ENCODE measurements around the gene MRPL10.

Gene MRPL10

DNA sequence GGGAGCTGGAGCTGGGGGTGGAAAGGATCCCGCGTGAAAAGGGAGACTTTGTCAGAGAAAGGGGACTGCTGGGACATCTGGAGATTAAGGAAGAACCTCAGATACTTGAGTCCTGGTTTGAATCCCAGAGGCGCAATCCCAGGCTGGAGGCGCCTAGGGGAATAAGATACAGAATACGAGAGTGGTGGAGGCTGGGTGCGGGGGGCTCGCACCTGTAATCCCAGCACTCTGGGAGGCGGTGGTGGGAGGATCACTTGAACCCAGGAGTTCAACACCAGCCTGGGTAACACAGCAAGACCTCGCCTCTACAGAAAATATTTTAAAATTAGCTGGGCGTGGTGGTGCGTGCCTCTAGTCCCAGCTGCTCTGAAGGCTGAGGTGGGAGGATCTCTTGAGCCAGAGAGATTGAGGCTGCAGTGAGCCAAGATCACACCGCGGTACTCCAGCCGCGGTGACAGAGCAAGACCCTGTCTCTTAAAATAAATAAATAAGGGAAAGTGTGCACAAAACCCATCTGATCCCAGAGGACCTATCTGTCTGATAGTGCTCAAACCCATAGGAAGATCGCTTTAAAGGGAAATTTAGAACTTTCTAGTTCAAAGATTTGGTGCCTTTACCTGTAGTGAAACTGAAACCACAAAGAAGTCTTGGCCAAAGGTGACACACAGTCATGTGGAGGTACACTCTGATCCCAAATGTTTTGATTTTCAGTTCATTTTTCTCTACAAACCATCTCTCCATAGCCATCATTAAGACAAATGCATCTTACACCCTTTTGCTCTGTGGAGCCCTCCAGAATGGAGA is 10.3 kb upstream of the MRPL10 start:
- DNase-seq (ENCODE audit: low read depth in 1 of 2, low spot score in 1 of 2), result no peak
- no peak for TF ChIP-seq JUND (IDR thresholded peaks at IDR 0.05; ENCODE audit: low read depth)
- in situ Hi-C loops (cut with HindIII; ENCODE audit: low pct_unique_long_range_greater_than_20kb, low sequenced_read_pairs), result no loop called here

DNA sequence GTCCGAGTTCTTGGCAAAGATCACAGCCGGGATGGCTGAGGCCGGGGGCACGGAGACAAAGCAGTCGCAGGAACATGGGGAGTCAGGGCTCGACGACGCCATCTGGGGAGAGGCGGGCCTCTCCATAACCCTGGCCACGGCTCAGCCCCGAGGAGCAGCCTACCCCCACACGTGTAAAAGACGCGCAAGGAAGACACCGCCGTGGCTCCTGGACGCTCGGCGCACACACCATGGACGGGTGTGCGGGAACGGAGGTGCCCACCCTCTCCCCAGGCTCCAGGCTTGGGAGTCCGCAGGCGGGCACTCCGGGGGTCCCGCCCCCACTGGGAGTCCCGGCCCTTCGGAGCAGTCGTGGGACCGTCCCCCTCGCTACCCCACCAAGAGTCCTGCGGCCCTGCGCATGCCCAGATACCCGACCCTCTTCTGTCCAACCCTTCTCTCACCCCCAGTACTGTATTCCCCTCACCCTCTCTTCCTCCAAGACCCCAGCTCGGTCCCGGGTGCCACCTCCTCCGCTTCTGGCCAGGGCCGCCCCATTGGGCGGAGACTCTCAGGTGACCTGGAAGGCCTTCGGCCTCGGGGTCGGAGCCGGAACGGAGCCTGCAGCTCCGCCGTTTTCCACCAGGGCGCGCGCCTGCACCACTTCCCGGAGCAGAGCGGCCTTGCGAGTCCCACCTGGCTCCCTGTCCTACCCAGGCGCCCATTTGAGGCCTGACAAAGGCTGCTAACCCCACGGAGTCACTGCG is 9.6 kb upstream of the MRPL10 start, which contains the start of gene SCRN2:
Gene SCRN2, minus strand, starts transcription at position 532 of the 746 bp plus-strand sequence. Its CDS starts 430 bp downstream, at position 102.
- in situ Hi-C loops (cut with HindIII; ENCODE audit: low pct_unique_long_range_greater_than_20kb, low sequenced_read_pairs), result no loop called here
- no peak for TF ChIP-seq JUND (IDR thresholded peaks at IDR 0.05; ENCODE audit: low read depth)
- DNase-seq (ENCODE audit: low read depth in 1 of 2, low spot score in 1 of 2), result peak; percentile 91 to 92

DNA sequence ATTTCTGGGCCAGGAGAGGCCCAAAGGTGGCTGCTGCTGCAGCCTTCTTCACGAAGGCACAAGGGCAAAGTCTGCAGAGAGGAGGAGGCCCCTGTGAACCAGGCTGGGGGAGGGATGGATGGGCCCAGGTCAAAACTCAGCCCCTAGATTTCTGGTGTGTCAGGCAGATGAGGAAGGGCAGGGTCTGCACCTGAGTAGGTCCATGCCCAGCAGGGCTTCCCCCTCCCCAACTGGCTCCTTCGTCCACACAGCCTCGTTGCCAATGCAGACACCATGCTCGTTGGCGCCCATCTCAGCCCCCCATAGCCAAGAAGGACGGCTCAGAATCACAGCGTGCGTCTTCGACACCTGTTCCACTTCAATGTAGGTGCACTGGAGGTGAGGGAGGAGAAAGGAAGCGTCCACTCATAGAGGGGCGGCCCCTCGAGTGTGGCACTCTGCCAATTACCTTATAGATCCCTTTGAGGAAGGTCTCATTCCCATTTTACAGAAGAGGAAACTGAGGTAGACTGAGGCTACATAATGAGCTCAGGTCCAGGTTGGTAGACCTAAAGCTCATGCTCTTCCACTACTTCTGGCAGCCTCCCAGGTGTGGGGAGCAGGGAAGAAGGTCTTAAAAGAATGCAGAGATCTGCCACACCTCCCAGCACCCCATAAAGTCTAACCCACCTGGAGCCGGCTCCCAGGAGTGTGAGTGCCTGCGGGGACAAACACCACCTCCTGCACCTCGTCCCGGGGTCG is 8.8 kb upstream of the MRPL10 start:
- no peak for TF ChIP-seq JUND (IDR thresholded peaks at IDR 0.05; ENCODE audit: low read depth)
- in situ Hi-C loops (cut with HindIII; ENCODE audit: low pct_unique_long_range_greater_than_20kb, low sequenced_read_pairs), result no loop called here
- DNase-seq (ENCODE audit: low read depth in 1 of 2, low spot score in 1 of 2), result peak in 1 of 2 experiments; percentile 27

DNA sequence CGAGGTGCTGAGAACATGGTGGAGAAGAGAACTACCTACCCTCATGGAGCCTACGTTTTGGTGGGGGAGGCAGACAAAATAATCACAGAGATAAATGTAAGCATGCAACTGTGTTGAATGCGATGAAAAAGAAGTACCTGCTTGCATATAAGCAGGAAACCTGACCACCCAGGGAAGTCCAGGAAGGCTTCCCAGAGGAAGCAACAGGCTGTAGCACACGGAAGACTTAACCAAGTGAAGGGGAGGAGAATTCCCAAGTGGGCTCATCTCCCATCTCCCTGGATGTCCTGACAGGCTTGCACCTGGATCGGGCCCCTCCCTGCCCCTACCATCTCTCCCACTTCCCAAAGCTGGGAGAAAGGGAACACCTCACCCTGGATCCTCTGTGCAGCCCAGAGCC is 7.7 kb upstream of the MRPL10 start:
- no peak for TF ChIP-seq JUND (IDR thresholded peaks at IDR 0.05; ENCODE audit: low read depth)
- in situ Hi-C loops (cut with HindIII; ENCODE audit: low pct_unique_long_range_greater_than_20kb, low sequenced_read_pairs), result no loop called here
- DNase-seq (ENCODE audit: low read depth in 1 of 2, low spot score in 1 of 2), result no peak

DNA sequence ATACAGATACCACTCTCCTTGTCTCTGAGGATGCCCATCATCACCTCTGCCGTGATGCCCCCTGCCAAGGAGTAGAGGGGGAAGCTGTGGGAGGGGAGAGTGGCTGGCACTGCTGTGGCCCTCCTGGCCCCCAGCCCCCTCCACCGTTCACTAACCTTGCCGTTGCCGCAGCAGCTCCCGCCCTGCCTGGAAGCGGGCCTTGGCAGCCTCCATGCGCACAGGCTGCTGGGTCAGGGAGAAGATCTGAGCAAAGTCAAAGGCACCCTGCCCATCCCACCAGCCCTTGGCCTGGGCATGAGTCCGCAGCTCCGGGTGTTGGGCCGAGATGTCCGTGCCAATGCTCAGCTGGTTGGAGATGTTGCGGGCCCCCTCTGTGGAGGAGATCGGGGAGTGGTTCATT is 7.3 kb upstream of the MRPL10 start:
- TF ChIP-seq JUND (IDR thresholded peaks at IDR 0.05; ENCODE audit: low read depth), result no peak
- in situ Hi-C loops (cut with HindIII; ENCODE audit: low pct_unique_long_range_greater_than_20kb, low sequenced_read_pairs), result no loop called here
- no peak for DNase-seq (ENCODE audit: low read depth in 1 of 2, low spot score in 1 of 2)

DNA sequence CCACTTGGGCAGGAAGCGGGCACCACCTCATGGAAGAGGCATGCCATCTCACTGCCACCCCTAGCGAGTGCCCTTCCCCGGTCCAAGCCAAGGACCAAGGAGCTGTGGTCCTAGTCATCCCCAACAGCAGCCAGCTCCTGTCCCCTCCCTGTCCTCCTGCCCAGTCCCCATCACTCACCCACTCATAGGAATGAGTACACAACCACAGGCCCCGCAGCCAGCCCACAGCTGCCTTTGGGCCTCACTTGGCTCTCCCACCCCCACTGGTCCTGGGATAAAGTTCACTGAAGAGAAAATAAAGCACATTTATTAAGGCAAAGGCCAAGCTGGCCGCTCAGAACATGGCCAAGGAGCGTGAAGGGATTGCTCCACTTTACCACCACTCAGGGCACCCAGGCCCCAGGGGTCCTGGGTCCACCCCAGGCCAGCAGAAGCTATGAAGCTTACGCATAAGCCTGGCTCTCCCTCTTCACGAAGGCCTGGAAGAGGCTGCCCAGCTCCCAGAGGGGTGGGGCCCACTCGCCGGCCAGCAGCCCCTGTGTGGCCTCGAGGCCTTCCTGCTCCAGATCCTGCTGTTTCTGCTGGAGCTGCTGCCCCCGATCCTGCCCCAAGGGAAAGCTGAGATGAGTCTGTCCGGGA is 6.2 kb upstream of the MRPL10 start:
- no peak for TF ChIP-seq JUND (IDR thresholded peaks at IDR 0.05; ENCODE audit: low read depth)
- in situ Hi-C loops (cut with HindIII; ENCODE audit: low pct_unique_long_range_greater_than_20kb, low sequenced_read_pairs), result no loop called here
- DNase-seq (ENCODE audit: low read depth in 1 of 2, low spot score in 1 of 2), result no peak

DNA sequence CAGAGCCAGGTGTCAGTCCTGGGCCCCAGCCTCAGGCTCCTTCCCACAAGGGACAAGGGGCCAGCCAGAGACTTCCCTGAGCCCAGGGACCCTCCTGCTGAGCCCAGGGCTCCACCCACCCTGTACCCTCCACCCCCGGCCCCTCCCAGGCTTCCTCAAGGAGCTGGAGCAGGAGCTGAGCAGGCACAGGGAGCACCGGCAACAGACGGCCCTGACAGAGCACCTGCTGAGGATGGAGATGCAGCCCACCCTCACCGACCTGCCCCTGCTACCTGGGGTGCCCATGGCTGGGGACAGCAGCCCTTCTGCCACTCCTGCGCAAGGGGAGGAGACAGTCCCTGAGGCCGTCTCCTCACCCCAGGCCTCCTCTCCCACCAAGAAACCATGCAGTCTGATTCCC is 5.3 kb upstream of the MRPL10 start:
- in situ Hi-C loops (cut with HindIII; ENCODE audit: low pct_unique_long_range_greater_than_20kb, low sequenced_read_pairs), result no loop called here
- no peak for TF ChIP-seq JUND (IDR thresholded peaks at IDR 0.05; ENCODE audit: low read depth)
- DNase-seq (ENCODE audit: low read depth in 1 of 2, low spot score in 1 of 2), result no peak

DNA sequence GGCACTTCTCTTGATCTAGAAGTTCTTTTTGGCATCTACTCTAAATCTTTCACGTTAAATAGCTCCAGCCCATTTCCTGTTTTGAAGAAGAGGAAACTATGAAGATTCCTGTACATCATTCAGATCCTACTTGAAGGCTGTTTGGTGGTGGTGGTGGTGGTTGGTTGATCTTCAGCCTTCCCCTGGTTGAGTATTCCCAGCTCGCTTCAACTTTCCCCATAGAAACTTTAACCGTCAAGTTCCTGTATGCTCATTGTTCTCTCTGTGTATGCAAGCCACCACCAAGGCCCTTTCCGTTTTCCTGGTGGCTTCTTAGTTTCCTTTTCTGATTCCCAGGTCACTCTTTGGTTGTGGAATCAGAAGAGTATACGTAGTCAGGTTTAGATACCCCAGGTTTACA is 3.4 kb upstream of the MRPL10 start:
- TF ChIP-seq JUND (IDR thresholded peaks at IDR 0.05; ENCODE audit: low read depth), result no peak
- DNase-seq (ENCODE audit: low read depth in 1 of 2, low spot score in 1 of 2), result no peak
- in situ Hi-C loops (cut with HindIII; ENCODE audit: low pct_unique_long_range_greater_than_20kb, low sequenced_read_pairs), result no loop called here

DNA sequence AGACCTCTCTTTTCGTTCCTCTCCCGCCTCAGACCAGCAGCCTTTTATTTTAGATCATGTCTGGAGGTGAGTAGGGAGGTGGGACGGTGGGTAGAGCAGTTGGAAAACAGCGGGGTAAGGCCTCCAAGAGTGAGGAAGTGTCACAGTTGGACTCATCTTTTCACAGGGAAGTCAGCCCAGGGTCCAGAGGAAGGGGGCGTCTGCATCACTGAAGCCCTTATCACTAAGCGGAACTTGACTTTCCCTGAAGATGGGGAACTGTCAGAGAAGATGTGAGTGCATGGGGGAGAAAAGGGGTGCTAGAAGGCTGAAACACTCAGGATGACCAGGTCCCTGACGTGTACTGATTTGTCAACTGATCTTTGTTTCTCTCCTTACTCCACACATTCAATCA is 590 bp upstream of the MRPL10 start:
- in situ Hi-C loops (cut with HindIII; ENCODE audit: low pct_unique_long_range_greater_than_20kb, low sequenced_read_pairs), result no loop called here
- no peak for TF ChIP-seq JUND (IDR thresholded peaks at IDR 0.05; ENCODE audit: low read depth)
- no peak for DNase-seq (ENCODE audit: low read depth in 1 of 2, low spot score in 1 of 2)

DNA sequence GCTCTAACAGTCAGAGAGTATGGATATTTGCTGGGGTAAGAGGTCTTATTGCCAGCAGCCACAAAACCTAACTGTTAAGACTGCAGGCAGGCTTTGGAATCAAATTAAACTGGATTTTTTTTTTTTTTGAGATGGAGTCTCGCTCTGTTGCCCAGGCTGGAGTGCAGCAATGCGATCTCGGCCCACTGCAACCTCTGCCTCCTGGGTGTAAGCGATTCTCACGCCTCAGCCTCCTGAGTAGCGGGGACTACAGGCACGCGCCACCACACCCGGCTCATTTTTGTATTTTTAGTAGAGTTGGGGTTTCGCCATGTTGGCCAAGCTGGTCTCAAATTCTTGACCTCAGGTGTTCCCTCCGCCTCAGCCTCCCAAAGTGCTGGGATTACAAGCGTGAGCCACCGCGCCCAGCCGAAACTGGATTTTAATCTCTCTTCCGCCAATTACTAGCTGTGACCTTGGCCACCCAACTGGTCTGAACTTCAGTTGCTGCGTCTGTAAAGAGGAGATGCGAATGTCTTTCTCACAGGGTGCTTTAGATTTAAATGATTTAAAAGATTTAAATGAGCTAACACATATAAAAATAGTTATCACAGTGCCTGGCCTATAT is 842 bp downstream of the MRPL10 start:
- in situ Hi-C loops (cut with HindIII; ENCODE audit: low pct_unique_long_range_greater_than_20kb, low sequenced_read_pairs), result no loop called here
- no peak for DNase-seq (ENCODE audit: low read depth in 1 of 2, low spot score in 1 of 2)
- no peak for TF ChIP-seq JUND (IDR thresholded peaks at IDR 0.05; ENCODE audit: low read depth)

DNA sequence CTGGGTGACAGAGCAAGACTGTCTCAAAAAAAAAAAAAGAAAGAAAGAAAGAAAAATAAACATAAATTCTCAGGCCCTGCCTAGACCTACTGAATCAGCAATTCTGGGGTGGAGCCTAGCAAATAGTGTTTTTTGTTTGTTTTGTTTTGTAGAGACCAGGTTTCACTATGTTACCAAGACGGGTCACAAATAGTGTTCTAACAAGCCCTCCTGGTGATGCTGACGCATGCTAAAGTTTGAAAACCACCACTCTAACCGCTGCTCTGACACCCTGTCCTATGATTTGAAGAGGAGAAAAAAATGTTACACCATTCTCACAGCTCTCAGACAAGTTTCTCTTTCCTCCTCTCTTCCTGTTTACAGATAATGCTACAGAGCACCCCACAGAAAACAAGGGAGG is 1.5 kb downstream of the MRPL10 start:
- in situ Hi-C loops (cut with HindIII; ENCODE audit: low pct_unique_long_range_greater_than_20kb, low sequenced_read_pairs), result no loop called here
- no peak for TF ChIP-seq JUND (IDR thresholded peaks at IDR 0.05; ENCODE audit: low read depth)
- no peak for DNase-seq (ENCODE audit: low read depth in 1 of 2, low spot score in 1 of 2)

DNA sequence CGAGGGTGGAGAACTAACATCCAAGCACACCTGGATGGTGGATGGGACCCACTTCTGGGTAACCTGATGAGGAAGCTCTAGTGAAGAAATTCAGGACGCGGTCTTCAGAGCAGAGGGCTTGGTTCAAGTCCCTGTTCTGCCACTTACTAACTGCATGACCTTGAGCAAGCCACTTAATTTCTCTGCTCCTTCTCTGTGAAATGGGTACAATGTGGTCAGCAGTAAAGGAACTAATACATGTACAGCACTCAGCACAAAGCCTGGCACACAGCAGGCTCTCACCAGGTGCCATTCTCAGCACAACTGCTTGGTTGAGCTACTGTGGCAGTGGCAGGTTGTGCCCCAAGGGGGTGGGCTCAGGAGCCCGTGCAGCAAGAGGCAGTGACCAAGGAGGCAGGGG is 7.8 kb downstream of the MRPL10 start:
- in situ Hi-C loops (cut with HindIII; ENCODE audit: low pct_unique_long_range_greater_than_20kb, low sequenced_read_pairs), result no loop called here
- no peak for TF ChIP-seq JUND (IDR thresholded peaks at IDR 0.05; ENCODE audit: low read depth)
- DNase-seq (ENCODE audit: low read depth in 1 of 2, low spot score in 1 of 2), result no peak
